OCI-LY1 (cell line): Measurements from ENCODE around the gene SEMA5A.

Experiments used
- H2AFZ ChIP-seq: fragments of 200-600 bp; sonication (generic), shearing (Covaris generic); 2 replicates; pipeline ENCODE4 v1.6.0; 2014; ENCODE audit warnings: antibody characterized with exemption, mild to moderate bottlenecking, low read length
- H3F3A ChIP-seq: fragments of 200-600 bp; sonication (generic), shearing (Covaris generic); 2 replicates; pipeline ENCODE4 v1.6.0; 2014; ENCODE audit warnings: mild to moderate bottlenecking, antibody characterized with exemption, low read length, moderate library complexity; ENCODE audit not compliant: insufficient read depth
- H3K27ac ChIP-seq: fragments of 200-600 bp; sonication (generic); 2 replicates; pipeline ENCODE4 v1.5.1; 2014; ENCODE audit warnings: low read length, mixed run types, mild to moderate bottlenecking, low read depth; ENCODE audit not compliant: poor library complexity, severe bottlenecking
- H3K27me3 ChIP-seq: fragments of 200-600 bp; sonication (generic); 2 replicates; pipeline ENCODE4 v1.6.0; 2014; ENCODE audit warnings: antibody characterized with exemption, mild to moderate bottlenecking, low read length, moderate library complexity; ENCODE audit not compliant: insufficient read depth
- H3K36me3 ChIP-seq: fragments of 200-600 bp; sonication (generic); 2 replicates; pipeline ENCODE4 v1.6.1; 2014; ENCODE audit warnings: mild to moderate bottlenecking, antibody characterized with exemption, low read length, moderate library complexity, mixed read lengths; ENCODE audit not compliant: insufficient read depth
- H3K4me1 ChIP-seq: fragments of 200-600 bp; sonication (generic); 2 replicates; pipeline ENCODE4 v1.5.1; 2014; ENCODE audit warnings: mild to moderate bottlenecking, low read length, moderate library complexity; ENCODE audit not compliant: insufficient read depth, severe bottlenecking
- H3K4me2 ChIP-seq: fragments of 200-600 bp; sonication (generic), shearing (Covaris generic); 2 replicates; pipeline ENCODE4 v1.6.1; 2014; ENCODE audit warnings: low read length
- H3K4me3 ChIP-seq: fragments of 200-600 bp; sonication (generic); 2 replicates; pipeline ENCODE4 v1.5.1; 2014; ENCODE audit warnings: low read length, low read depth, mild to moderate bottlenecking, mixed read lengths; ENCODE audit not compliant: poor library complexity, severe bottlenecking
- H3K79me2 ChIP-seq: fragments of 200-600 bp; shearing (Covaris generic); 2 replicates; pipeline ENCODE4 v1.6.1; 2016; ENCODE audit warnings: mixed run types, low read length, mixed read lengths; ENCODE audit not compliant: insufficient read depth
- H3K9ac ChIP-seq: fragments of 200-600 bp; sonication (generic), shearing (Covaris generic); 2 replicates; pipeline ENCODE4 v1.6.1; 2014; ENCODE audit warnings: mild to moderate bottlenecking, low read length, mixed read lengths
- H3K9me2 ChIP-seq: fragments of 200-600 bp; sonication (generic), shearing (Covaris generic); 2 replicates; pipeline ENCODE4 v1.6.1; 2014; ENCODE audit warnings: low read depth, mild to moderate bottlenecking, low read length, mixed read lengths
- H3K9me3 ChIP-seq: fragments of 200-600 bp; shearing (Covaris generic); 2 replicates; pipeline ENCODE4 v1.6.1; 2014; ENCODE audit warnings: low read length, mixed read lengths
- H4K20me1 ChIP-seq: fragments of 200-600 bp; sonication (generic), shearing (Covaris generic); 2 replicates; pipeline ENCODE4 v1.6.0; 2016; ENCODE audit warnings: mild to moderate bottlenecking, low read length; ENCODE audit not compliant: insufficient read depth
- EZH2 ChIP-seq: fragments of 200-600 bp; sonication (generic), shearing (Covaris generic); IDR thresholded peaks from 2 replicates; pipeline ENCODE4 v1.8.0; 2017; ENCODE audit warnings: borderline replicate concordance, mixed run types, mild to moderate bottlenecking, antibody characterized with exemption, low read length, moderate library complexity, mixed read lengths
- TF ChIP-seq, protein P1 (sequence below): fragments of 200-600 bp; sonication (generic), shearing (Covaris generic); IDR thresholded peaks from 2 replicates; pipeline ENCODE4 v1.5.1; 2017; ENCODE audit warnings: mild to moderate bottlenecking, antibody characterized with exemption, low read length, moderate library complexity, mixed read lengths

Gene SEMA5A

DNA sequence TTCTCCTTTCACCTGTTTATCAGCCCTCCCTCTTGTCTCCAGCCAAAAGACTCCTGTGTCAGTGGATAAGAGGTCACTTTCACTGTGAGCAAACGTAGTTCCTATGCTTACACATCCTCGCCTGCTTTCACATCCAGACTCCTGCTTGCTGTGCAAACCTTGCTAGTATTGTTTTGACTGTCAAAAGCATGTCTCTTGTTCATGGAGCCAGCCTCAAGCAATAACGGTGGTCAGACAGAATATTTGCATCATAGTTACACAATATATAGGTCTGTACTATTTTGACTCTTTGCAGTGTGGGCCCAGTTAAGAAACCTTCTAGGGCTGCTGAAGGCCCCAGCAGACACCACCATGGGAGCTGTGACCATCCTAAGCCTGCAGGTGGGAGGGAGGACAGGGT, 420.0 kb downstream of the SEMA5A start:
- H3K9me2 ChIP-seq: no peaks in the 10 kb centered on the region
- H3K27me3 ChIP-seq: no peaks in the 10 kb centered on the region; the same call in 1 of the 2 replicates
- H3K4me1 ChIP-seq: no peaks in the 10 kb centered on the region
- H3K4me2 ChIP-seq: no peak overlapping the region
- no peak overlapping the region for H3K27ac ChIP-seq
- H3K9me3 ChIP-seq: no peaks in the 10 kb centered on the region
- TF ChIP-seq EZH2: no peak
- TF ChIP-seq, protein P1, sequence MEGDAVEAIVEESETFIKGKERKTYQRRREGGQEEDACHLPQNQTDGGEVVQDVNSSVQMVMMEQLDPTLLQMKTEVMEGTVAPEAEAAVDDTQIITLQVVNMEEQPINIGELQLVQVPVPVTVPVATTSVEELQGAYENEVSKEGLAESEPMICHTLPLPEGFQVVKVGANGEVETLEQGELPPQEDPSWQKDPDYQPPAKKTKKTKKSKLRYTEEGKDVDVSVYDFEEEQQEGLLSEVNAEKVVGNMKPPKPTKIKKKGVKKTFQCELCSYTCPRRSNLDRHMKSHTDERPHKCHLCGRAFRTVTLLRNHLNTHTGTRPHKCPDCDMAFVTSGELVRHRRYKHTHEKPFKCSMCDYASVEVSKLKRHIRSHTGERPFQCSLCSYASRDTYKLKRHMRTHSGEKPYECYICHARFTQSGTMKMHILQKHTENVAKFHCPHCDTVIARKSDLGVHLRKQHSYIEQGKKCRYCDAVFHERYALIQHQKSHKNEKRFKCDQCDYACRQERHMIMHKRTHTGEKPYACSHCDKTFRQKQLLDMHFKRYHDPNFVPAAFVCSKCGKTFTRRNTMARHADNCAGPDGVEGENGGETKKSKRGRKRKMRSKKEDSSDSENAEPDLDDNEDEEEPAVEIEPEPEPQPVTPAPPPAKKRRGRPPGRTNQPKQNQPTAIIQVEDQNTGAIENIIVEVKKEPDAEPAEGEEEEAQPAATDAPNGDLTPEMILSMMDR: no peak
- H3K36me3 ChIP-seq: no peaks in the 10 kb centered on the region
- no peak overlapping the region for H3K4me3 ChIP-seq
- no peaks in the 10 kb centered on the region for H3F3A ChIP-seq
- H4K20me1 ChIP-seq: no peaks in the 10 kb centered on the region
- no peak overlapping the region for H2AFZ ChIP-seq
- no peak overlapping the region for H3K9ac ChIP-seq
- no peaks in the 10 kb centered on the region for H3K79me2 ChIP-seq

DNA sequence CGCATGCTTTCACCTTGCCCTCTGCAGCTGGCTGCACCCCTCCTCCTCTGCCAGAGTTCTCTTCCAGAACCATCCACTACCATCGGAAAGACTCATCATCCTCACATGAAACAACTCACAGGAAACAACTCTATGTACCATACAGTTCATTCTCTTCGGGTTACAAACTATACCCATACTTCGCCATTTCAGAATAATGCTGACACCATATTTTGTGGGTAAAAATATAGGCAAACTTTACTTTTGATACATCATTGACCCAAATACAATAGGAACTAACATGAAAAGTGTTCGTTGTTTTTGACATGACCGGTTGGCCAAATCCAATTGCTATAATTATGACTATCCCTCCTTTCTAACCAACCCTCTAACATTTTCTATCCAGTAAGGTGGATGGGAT, 421.0 kb downstream of the SEMA5A start:
- no peak overlapping the region for H3K27ac ChIP-seq
- H3K27me3 ChIP-seq: no peaks in the 10 kb centered on the region; the same call in 1 of the 2 replicates
- H3K9me3 ChIP-seq: no peaks in the 10 kb centered on the region
- no peak overlapping the region for H2AFZ ChIP-seq
- no peak overlapping the region for H3K4me3 ChIP-seq
- TF ChIP-seq, protein P1: no peak
- no peak for TF ChIP-seq EZH2
- H3K9ac ChIP-seq: no peak overlapping the region
- no peaks in the 10 kb centered on the region for H3F3A ChIP-seq
- H3K36me3 ChIP-seq: no peaks in the 10 kb centered on the region
- H4K20me1 ChIP-seq: no peaks in the 10 kb centered on the region
- H3K4me2 ChIP-seq: no peak overlapping the region
- no peaks in the 10 kb centered on the region for H3K9me2 ChIP-seq
- H3K4me1 ChIP-seq: no peaks in the 10 kb centered on the region
- no peaks in the 10 kb centered on the region for H3K79me2 ChIP-seq

DNA sequence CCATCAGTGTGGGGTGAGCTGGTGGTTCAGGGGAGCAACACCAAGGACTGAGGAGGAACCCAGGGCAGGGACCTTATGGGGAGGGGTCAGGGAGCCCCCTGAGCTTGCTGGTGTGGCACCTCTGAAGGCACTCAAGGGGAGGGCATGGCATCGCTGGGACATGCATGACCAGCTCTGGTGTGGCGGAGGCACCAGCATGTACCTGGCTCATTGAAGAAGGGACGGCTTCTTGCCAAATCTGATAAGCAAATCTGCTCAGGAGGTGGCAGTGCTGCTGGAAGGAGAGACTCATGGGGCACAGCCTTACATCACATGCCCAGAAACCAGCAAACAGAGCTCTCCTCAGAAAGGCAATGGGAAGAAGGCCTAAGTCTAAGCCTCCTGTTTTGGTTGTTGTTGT, 421.8 kb downstream of the SEMA5A start:
- Histone ChIP-seq H3K36me3 (no peaks in the 10 kb centered on the region), H3K79me2 (no peaks in the 10 kb centered on the region), H3F3A (no peaks in the 10 kb centered on the region), H3K27ac (no peak overlapping the region), H3K27me3 (no peaks in the 10 kb centered on the region; the same call in 1 of the 2 replicates), H2AFZ (no peak overlapping the region), H4K20me1 (no peaks in the 10 kb centered on the region), H3K4me3 (no peak overlapping the region), H3K9ac (no peak overlapping the region), H3K9me3 (no peaks in the 10 kb centered on the region), H3K4me1 (no peaks in the 10 kb centered on the region), H3K9me2 (no peaks in the 10 kb centered on the region), H3K4me2 (no peak overlapping the region)
- TF ChIP-seq, protein P1: no peak
- no peak for TF ChIP-seq EZH2
